ENCODE measurements around the gene KLHL29.

KLHL29 gene

GRCh38 chr2:23448906-23449305, 63.9 kb downstream of the KLHL29 start:
- no peak for DNase-seq (ENCODE audit: low read depth in 2 of 2)

- no peak for DNase-seq (ENCODE audit: low read depth in 2 of 2)
These were observed 64.4 kb downstream of the KLHL29 start for GRCh38 chr2:23449413-23449812.

GRCh38 chr2:23449831-23450331, 64.9 kb downstream of the KLHL29 start:
- no peak for DNase-seq (ENCODE audit: low read depth in 2 of 2)

- DNase-seq (ENCODE audit: low read depth in 2 of 2), result no peak
These were observed 67.4 kb downstream of the KLHL29 start for GRCh38 chr2:23452372-23452771.

- no peak for DNase-seq (ENCODE audit: low read depth in 2 of 2)
These were observed 68.0 kb downstream of the KLHL29 start for GRCh38 chr2:23452853-23453420.

GRCh38 chr2:23453432-23453831, 68.5 kb downstream of the KLHL29 start:
- DNase-seq (ENCODE audit: low read depth in 2 of 2), result no peak

GRCh38 chr2:23453836-23454460, 69.0 kb downstream of the KLHL29 start:
- DNase-seq (ENCODE audit: low read depth in 2 of 2), result no peak

GRCh38 chr2:23454501-23455120, 69.6 kb downstream of the KLHL29 start:
- DNase-seq (ENCODE audit: low read depth in 2 of 2), result no peak

- DNase-seq (ENCODE audit: low read depth in 2 of 2), result no peak
These were observed 71.4 kb downstream of the KLHL29 start for GRCh38 chr2:23456396-23456795.

GRCh38 chr2:23456881-23457760, 72.1 kb downstream of the KLHL29 start:
- no peak for DNase-seq (ENCODE audit: low read depth in 2 of 2)

- no peak for DNase-seq (ENCODE audit: low read depth in 2 of 2)
These were observed 73.2 kb downstream of the KLHL29 start for GRCh38 chr2:23457990-23458682.

GRCh38 chr2:23459032-23459431, 74.1 kb downstream of the KLHL29 start:
- DNase-seq (ENCODE audit: low read depth in 2 of 2), result no peak

- no peak for DNase-seq (ENCODE audit: low read depth in 2 of 2)
These were observed 75.2 kb downstream of the KLHL29 start for GRCh38 chr2:23460228-23460627.

- DNase-seq (ENCODE audit: low read depth in 2 of 2), result no peak
These were observed 76.0 kb downstream of the KLHL29 start for GRCh38 chr2:23460993-23461392.

- DNase-seq (ENCODE audit: low read depth in 2 of 2), result no peak
These were observed 79.2 kb downstream of the KLHL29 start for GRCh38 chr2:23464156-23464555.

- DNase-seq (ENCODE audit: low read depth in 2 of 2), result no peak
These were observed 80.0 kb downstream of the KLHL29 start for GRCh38 chr2:23464905-23465537.

GRCh38 chr2:23465936-23466335, 81.0 kb downstream of the KLHL29 start:
- no peak for DNase-seq (ENCODE audit: low read depth in 2 of 2)

- DNase-seq (ENCODE audit: low read depth in 2 of 2), result no peak
These were observed 82.6 kb downstream of the KLHL29 start for GRCh38 chr2:23467618-23468017.

GRCh38 chr2:23468474-23469141, 83.6 kb downstream of the KLHL29 start:
- DNase-seq (ENCODE audit: low read depth in 2 of 2), result no peak

GRCh38 chr2:23469142-23469540, 84.2 kb downstream of the KLHL29 start:
- no peak for DNase-seq (ENCODE audit: low read depth in 2 of 2)

- no peak for DNase-seq (ENCODE audit: low read depth in 2 of 2)
These were observed 90.1 kb downstream of the KLHL29 start for GRCh38 chr2:23475036-23475435.

Measured in stimulated activated CD4-positive, alpha-beta T cell treated with anti-CD3 and anti-CD28 coated beads, Interleukin-12 subunit alpha, Interleukin-12 subunit beta, amount 100 ng/mL, for 24 hours (primary cell).